Measurements from ENCODE around the gene EPRS1.
A peak's percentile ranks its signal among the peaks of the same experiment; 100 is the strongest.
"Not testable (repeated sequence)": the region's sequence is repeated elsewhere in the genome, so short reads cannot be mapped to it uniquely, and the experiment has no call there.

EPRS1 gene

DNA sequence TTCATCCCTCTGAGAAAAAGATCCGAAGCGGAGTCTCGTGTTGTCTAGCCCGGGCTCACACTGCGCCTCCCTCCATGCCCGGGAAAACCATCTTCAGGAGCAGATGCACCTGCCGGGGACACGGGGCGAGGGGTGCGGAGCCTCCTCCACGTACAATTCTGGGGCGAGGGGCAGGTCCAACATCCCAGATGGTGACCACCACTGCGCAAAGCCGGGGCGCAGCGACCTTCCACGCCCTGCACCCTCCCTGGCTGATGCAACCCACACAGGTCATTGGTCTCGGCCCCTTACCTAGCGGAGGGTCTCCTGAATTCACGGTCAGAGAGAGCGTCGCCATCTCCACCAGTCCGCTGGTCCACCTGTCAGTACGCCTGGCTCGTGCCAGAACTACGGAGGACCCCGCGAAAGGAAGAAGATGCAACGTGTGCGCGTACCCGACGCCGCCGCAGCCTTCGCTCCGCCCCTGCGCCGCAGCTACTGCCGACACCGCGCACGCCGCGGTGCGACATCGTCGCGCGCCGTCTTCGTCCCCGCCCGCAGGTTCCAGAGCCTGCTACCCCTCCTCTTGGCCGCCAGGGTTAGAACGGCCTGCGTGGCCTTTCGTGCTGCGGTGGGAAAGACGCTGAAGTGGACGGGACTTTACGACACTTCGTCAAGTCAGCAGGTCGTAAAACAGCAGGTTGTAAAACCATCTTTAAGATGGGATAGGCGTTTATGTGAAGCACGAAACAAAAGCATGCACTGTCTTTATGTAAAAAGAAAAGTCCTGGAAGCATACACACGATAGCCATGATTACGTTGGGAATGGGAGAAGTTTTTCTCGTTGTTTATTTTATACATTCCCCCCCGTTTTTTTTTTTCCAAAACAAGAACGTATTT lies at the start of gene EPRS1:
Gene EPRS1, minus strand, starts transcription at position 454 of the 879 bp plus-strand sequence. Its CDS starts 117 bp downstream, at position 337.
- H3K4me3 ChIP-seq (replicated peaks in 1 of 2; ENCODE audit: low read depth in 2 of 2, low read length in 2 of 2), result peak within 1 kb of the TSS; percentile 99 to 100
- TF ChIP-seq, protein P1, sequence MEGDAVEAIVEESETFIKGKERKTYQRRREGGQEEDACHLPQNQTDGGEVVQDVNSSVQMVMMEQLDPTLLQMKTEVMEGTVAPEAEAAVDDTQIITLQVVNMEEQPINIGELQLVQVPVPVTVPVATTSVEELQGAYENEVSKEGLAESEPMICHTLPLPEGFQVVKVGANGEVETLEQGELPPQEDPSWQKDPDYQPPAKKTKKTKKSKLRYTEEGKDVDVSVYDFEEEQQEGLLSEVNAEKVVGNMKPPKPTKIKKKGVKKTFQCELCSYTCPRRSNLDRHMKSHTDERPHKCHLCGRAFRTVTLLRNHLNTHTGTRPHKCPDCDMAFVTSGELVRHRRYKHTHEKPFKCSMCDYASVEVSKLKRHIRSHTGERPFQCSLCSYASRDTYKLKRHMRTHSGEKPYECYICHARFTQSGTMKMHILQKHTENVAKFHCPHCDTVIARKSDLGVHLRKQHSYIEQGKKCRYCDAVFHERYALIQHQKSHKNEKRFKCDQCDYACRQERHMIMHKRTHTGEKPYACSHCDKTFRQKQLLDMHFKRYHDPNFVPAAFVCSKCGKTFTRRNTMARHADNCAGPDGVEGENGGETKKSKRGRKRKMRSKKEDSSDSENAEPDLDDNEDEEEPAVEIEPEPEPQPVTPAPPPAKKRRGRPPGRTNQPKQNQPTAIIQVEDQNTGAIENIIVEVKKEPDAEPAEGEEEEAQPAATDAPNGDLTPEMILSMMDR (IDR thresholded peaks at IDR 0.05; ENCODE audit: low read depth, low read length), result peak; percentile 71
- DNase-seq (ENCODE audit: low read depth in 2 of 2), result peak; percentile 99

DNA sequence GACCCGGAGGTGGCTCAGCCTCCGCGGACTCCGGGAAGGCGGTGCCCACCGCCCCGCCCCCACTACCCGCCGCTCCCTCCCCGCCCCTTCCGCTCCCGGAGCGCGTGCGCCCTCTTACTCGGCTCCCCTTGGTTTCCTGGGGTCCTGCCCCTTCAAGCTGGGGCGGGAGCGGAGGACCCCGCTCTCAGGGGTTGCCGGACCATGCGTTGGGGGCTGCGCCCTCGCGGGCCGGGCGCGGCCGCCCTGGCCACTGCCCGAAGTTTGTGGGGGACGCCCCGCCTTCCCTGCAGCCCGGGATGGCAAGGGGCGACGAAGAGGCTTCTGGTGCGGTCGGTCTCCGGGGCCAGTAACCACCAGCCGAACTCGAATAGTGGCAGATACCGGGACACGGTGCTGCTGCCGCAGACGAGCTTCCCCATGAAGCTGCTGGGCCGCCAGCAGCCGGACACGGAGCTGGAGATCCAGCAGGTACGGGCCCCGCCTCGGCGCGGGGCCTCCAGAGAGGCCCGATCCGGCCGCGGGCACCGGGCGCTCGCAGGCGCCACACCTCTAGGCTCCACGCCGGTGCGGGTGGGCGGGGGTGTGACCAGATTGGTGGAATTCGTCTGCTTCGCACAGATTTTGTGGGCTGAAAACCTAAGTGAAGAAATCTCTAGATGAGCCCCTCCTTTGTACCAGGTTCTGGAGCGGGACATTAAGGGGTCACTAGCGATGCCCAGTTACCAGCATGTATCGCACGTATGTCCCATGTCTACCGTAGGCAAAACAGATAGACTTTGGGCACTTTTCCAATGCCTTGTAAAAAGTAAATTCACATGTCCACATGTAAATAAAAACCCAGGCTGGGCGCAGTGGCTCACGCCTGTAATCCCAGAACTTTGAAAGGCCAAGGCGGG lies 48.0 kb upstream of the EPRS1 start, which contains the start of gene IARS2:
Gene IARS2, plus strand, starts transcription at position 117 of the 896 bp plus-strand sequence. Its CDS starts 85 bp downstream, at position 202.
- TF ChIP-seq, protein P1 (IDR thresholded peaks at IDR 0.05; ENCODE audit: low read depth, low read length), result no peak
- peak within 1 kb of the TSS; percentile 83 to 94 for H3K4me3 ChIP-seq (replicated peaks in 1 of 2; ENCODE audit: low read depth in 2 of 2, low read length in 2 of 2)
- DNase-seq (ENCODE audit: low read depth in 2 of 2), result peak; percentile 85 to 87

DNA sequence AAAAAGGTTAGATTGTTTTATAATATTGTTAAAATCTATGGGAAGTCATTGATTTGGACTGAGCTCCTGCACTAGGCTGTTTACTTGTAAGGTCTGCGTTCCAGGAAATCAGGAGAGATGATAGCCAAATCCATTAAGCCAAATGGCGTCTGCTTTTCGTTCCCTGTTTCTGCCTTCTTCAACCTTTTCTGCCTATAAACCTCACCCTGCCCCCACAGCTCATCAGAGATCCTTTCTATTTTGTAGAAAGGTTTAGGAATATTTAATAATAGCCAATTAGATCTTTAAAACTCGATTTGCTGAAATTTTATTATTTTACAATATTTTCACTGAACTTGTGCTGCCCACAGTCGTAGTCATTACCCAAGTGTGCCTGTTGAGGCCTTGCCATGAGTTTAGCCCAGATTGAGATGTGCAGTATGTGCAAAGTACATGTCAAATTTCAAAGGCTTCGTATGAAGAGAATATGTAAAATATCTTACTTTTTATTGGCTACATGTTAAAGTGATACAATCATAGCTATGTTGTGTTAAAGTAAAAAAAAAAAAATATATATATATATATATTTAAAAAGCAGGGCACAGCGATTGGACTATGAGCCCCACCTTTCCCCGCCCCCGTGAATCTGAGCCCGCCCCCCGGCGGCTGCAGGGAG lies 47.2 kb upstream of the EPRS1 start:
- no peak overlapping the region for H3K4me3 ChIP-seq (replicated peaks in 1 of 2; ENCODE audit: low read depth in 2 of 2, low read length in 2 of 2)
- no peak for DNase-seq (ENCODE audit: low read depth in 2 of 2)
- TF ChIP-seq, protein P1 (IDR thresholded peaks at IDR 0.05; ENCODE audit: low read depth, low read length), result no peak

DNA sequence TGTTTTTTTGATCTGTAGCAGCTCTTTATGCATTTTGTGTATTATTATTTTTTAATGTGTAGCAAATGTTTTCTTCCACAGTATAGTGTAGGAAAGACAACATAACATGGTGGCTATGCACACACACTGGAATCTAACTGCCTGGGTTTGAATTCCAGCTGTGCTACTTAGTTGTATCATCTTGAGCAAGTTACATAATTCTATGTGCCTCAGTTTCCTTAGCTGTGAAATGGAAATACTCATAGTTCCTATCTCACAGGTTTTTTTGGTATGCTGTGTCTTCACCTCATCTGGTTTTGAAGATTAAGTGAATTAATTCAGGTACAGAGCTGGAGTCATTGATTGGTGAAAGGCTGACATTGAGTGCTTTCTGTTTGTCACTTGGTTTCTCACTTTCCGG lies 46.4 kb upstream of the EPRS1 start:
- TF ChIP-seq, protein P1 (IDR thresholded peaks at IDR 0.05; ENCODE audit: low read depth, low read length), result no peak
- no peak for DNase-seq (ENCODE audit: low read depth in 2 of 2)
- H3K4me3 ChIP-seq (replicated peaks in 1 of 2; ENCODE audit: low read depth in 2 of 2, low read length in 2 of 2), result no peak overlapping the region

DNA sequence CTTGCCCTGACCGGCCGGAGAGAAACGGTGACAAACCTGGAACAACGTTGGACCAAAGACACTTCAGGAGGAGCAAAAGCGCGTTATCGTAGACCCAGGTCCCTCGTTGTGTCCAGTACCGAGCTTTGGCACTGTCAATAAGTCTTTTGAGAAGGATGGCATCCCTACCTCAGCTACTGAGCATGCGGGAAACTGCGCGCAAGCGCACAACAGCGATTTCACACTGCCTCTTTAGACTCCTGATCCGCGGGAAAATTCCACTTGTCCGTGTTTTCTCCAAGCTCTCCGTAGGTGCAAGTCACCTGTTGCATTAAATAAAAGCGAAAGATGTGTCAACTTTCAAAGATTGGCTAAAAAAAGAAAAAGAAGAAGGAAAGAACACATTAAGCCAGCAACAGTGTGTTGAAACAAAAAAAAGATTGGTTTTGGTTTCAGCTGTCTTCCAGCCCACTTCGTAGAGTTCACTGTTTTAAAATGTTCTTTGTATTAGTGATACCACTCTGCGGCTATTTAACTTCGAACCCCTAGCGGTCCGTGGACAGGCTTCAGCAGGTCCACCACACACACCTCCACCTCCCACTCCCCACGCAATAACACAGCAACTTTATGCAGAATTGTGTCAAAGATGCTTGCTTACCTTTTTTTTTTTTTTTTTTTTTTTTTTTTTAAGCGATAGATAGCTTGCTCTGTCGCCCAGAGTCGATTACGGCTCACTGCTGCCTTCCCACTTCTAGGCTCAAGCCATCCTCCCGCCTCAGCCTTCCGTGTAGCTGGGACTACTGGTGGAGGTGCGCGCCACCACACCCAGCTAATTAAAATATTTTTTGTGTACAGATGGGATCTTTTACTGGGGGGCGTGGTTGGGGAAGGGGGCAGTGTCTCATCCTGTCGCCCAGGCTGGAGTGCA lies 43.6 kb upstream of the EPRS1 start, which contains the start of gene BPNT1:
Gene BPNT1, minus strand, starts transcription at position 139 of the 907 bp plus-strand sequence. CDS start 9,942 bp downstream, outside the sequence.
- DNase-seq (ENCODE audit: low read depth in 2 of 2), result peak; percentile 96
- TF ChIP-seq, protein P1 (IDR thresholded peaks at IDR 0.05; ENCODE audit: low read depth, low read length), result no peak
- peak within 1 kb of the TSS; percentile 63 to 69 for H3K4me3 ChIP-seq (replicated peaks in 1 of 2; ENCODE audit: low read depth in 2 of 2, low read length in 2 of 2)

DNA sequence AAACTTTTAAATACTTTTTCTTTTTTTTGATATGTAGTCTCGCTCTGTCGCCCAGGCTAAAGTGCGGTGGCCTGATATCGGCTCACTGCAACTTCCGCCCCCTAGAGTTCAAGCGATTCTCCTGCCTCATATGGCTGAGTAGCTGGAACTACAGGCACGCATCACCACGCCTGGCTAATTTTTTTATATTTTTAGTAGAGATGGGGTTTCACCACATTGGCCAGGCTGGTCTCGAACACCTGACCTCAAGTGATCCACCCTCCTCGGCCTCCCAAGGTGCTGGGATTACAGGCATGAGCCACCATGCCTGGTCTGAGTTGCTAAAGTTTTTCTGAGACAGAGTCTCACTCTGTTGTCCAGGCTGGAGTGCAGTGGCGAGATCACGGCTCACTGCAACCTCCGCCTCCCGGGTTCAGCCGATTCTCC lies 40.0 kb upstream of the EPRS1 start:
- H3K4me3 ChIP-seq (replicated peaks in 1 of 2; ENCODE audit: low read depth in 2 of 2, low read length in 2 of 2), result not testable (repeated sequence)

More for the DNA sequence above, 40.0 kb upstream of the EPRS1 start:
- DNase-seq (ENCODE audit: low read depth in 2 of 2), result not testable (repeated sequence)

All from cardiac fibroblast (primary cell).